Activated CD4-positive, alpha-beta T cell treated with anti-CD3 and anti-CD28 coated beads for 36 hours (primary cell): Measurements from ENCODE around the gene MAD1L1. TPM values are rescaled to one million over a fixed set of nuclear protein-coding genes. Genes with fewer than 3 reads are reported as not detected.

Source experiments
- ATAC-seq: fragments of 200-7000 bp; cut with Tn5 transposase; one replicate; pipeline ENCODE4 v1.10.0; 2021; ENCODE audit warnings: mild to moderate bottlenecking, moderate library complexity
- CTCF ChIA-PET: fragments of 350-600 bp; sonication (Branson Sonifier 250); formaldehyde crosslinking; loops from one replicate; lab custom pipeline; 2021; ENCODE audit warnings: antibody characterized with exemption; lab: Charles Lee
- POLR2A ChIA-PET: fragments of 350-600 bp; sonication (Branson Sonifier 250); formaldehyde crosslinking; loops from one replicate; lab custom pipeline; 2021; ENCODE audit warnings: antibody characterized with exemption, inconsistent platforms; lab: Charles Lee
- DNase-seq: peaks from one replicate; pipeline ENCODE4 v3.0.0-alpha.2; 2020
- H3K27ac Mint-ChIP-seq: one replicate; pipeline ENCODE4 v1.8.0; 2021; ENCODE audit warnings: mixed read lengths
- H3K27me3 Mint-ChIP-seq: one replicate; pipeline ENCODE4 v1.8.0; 2021; ENCODE audit warnings: mixed read lengths
- H3K36me3 Mint-ChIP-seq: one replicate; pipeline ENCODE4 v1.8.0; 2021; ENCODE audit warnings: low read depth, mixed read lengths
- H3K4me1 Mint-ChIP-seq: one replicate; pipeline ENCODE4 v1.8.0; 2021; ENCODE audit warnings: mixed read lengths
- H3K4me3 Mint-ChIP-seq: one replicate; pipeline ENCODE4 v1.8.0; 2021; ENCODE audit warnings: mild to moderate bottlenecking, moderate library complexity, mixed read lengths
- H3K9me3 Mint-ChIP-seq: one replicate; pipeline ENCODE4 v1.8.0; 2021; ENCODE audit warnings: low read depth, mixed read lengths
- intact Hi-C, 2 experiments: fragments of 100-400 bp; cut with DNase I in 1 of 2; cut with micrococcal nuclease in 1 of 2; formaldehyde crosslinking; loops; one replicate each; pipeline versions ENCODE4 v1.14.2 to v1.15.1; 2022 to 2024; cut with DNase I, micrococcal nuclease
- total RNA-seq, 2 experiments: library from RNA; stranded (reverse); gene quantifications; one replicate each; pipeline ENCODE4 v1.2.3, GENCODE V29; 2021

Gene MAD1L1
- total RNA-seq, 2 experiments from 2014 or later = 50.2 to 61.7 TPM

- no peak for DNase-seq
- intact Hi-C loops = no loop called here
- Mint-ChIP-seq H3K4me3 (no peak overlapping the region), H3K27ac (no peak overlapping the region), H3K36me3 (peaks cover 31% of the 10 kb centered on the region), H3K27me3 (no peaks in the 10 kb centered on the region), H3K4me1 (no peaks in the 10 kb centered on the region), H3K9me3 (no peaks in the 10 kb centered on the region)
- ATAC-seq = no peak
- CTCF ChIA-PET = interaction anchor here (0.6 kb wide), 1 partner anchor 26 kb away, joined by 3 read pairs; no protein-coding TSS in a partner anchor
- POLR2A ChIA-PET = interaction anchor here (0.6 kb wide), 1 partner anchor 67 kb away, joined by 3 read pairs; no protein-coding TSS in a partner anchor
Observed at GRCh38 chr7:2198760-2199159, 34.0 kb downstream of the MAD1L1 start.

GRCh38 chr7:2198206-2198605 is 34.5 kb downstream of the MAD1L1 start:
- intact Hi-C loops = no loop called here
- no peak overlapping the region for H3K4me3 Mint-ChIP-seq
- no peak overlapping the region for H3K27ac Mint-ChIP-seq
- ChIA-PET POLR2A (interaction anchor here (0.6 kb wide), 1 partner anchor 68 kb away, joined by 3 read pairs; no protein-coding TSS in a partner anchor), CTCF (no interaction called here)
- H3K36me3 Mint-ChIP-seq = peaks cover 31% of the 10 kb centered on the region
- no peak for DNase-seq
- no peak for ATAC-seq
- no peaks in the 10 kb centered on the region for H3K4me1 Mint-ChIP-seq
- H3K9me3 Mint-ChIP-seq = no peaks in the 10 kb centered on the region
- H3K27me3 Mint-ChIP-seq = no peaks in the 10 kb centered on the region

- no peak for ATAC-seq
- H3K27ac Mint-ChIP-seq = no peak overlapping the region
- ChIA-PET CTCF (interaction anchor here (0.7 kb wide), 1 partner anchor 696 kb away, joined by 3 read pairs; no protein-coding TSS in a partner anchor), POLR2A (no interaction called here)
- intact Hi-C loops = no loop called here
- no peaks in the 10 kb centered on the region for H3K4me1 Mint-ChIP-seq
- no peak for DNase-seq
- H3K36me3 Mint-ChIP-seq = peaks cover 31% of the 10 kb centered on the region
- H3K4me3 Mint-ChIP-seq = no peak overlapping the region
- H3K9me3 Mint-ChIP-seq = no peaks in the 10 kb centered on the region
- H3K27me3 Mint-ChIP-seq = no peaks in the 10 kb centered on the region
Observed at GRCh38 chr7:2197436-2198155, 35.1 kb downstream of the MAD1L1 start.

- H3K27ac Mint-ChIP-seq = no peak overlapping the region
- intact Hi-C loops = no loop called here
- H3K4me3 Mint-ChIP-seq = no peak overlapping the region
- H3K9me3 Mint-ChIP-seq = no peaks in the 10 kb centered on the region
- CTCF ChIA-PET = interaction anchor here (1.0 to 1.4 kb wide), 2 partner anchors 138 to 535 kb away, joined by 3 to 6 read pairs; no protein-coding TSS in a partner anchor
- ATAC-seq = no peak
- POLR2A ChIA-PET = no interaction called here
- no peaks in the 10 kb centered on the region for H3K4me1 Mint-ChIP-seq
- DNase-seq = no peak
- H3K36me3 Mint-ChIP-seq = peaks cover 37% of the 10 kb centered on the region
- H3K27me3 Mint-ChIP-seq = no peaks in the 10 kb centered on the region
Observed at GRCh38 chr7:2196381-2197378, 36.1 kb downstream of the MAD1L1 start.

- no peak for ATAC-seq
- POLR2A ChIA-PET = no interaction called here
Observed at GRCh38 chr7:2195400-2196246, 37.1 kb downstream of the MAD1L1 start.

GRCh38 chr7:2193575-2194305 is 39.0 kb downstream of the MAD1L1 start:
- Mint-ChIP-seq H3K36me3 (peaks cover 48% of the 10 kb centered on the region), H3K9me3 (peaks cover 5% of the 10 kb centered on the region), H3K4me1 (no peaks in the 10 kb centered on the region), H3K27me3 (no peaks in the 10 kb centered on the region), H3K27ac (no peak overlapping the region), H3K4me3 (no peak overlapping the region)
- ChIA-PET CTCF (no interaction called here), POLR2A (no interaction called here)
- DNase-seq (no peak), ATAC-seq (no peak)
- intact Hi-C loops = no loop called here

More at GRCh38 chr7:2195400-2196246, 37.1 kb downstream of the MAD1L1 start:
- Mint-ChIP-seq H3K9me3 (no peaks in the 10 kb centered on the region), H3K36me3 (peaks cover 37% of the 10 kb centered on the region), H3K27me3 (no peaks in the 10 kb centered on the region), H3K27ac (no peak overlapping the region), H3K4me3 (no peak overlapping the region), H3K4me1 (no peaks in the 10 kb centered on the region)
- CTCF ChIA-PET = interaction anchor here (0.6 to 1.4 kb wide), 14 partner anchors 9 to 615 kb away, joined by 3 to 6 read pairs (median 3); no protein-coding TSS in a partner anchor
- no peak for DNase-seq
- intact Hi-C loops = no loop called here

GRCh38 chr7:2192831-2193534 is 39.8 kb downstream of the MAD1L1 start:
- intact Hi-C loops = no loop called here
- no peaks in the 10 kb centered on the region for H3K4me1 Mint-ChIP-seq
- H3K27ac Mint-ChIP-seq = no peak overlapping the region
- CTCF ChIA-PET = no interaction called here
- no peak for DNase-seq
- no peak overlapping the region for H3K4me3 Mint-ChIP-seq
- H3K36me3 Mint-ChIP-seq = peaks cover 52% of the 10 kb centered on the region
- H3K27me3 Mint-ChIP-seq = no peaks in the 10 kb centered on the region
- H3K9me3 Mint-ChIP-seq = peaks cover 5% of the 10 kb centered on the region
- POLR2A ChIA-PET = no interaction called here
- no peak for ATAC-seq

- Mint-ChIP-seq H3K4me3 (no peak overlapping the region), H3K4me1 (no peaks in the 10 kb centered on the region), H3K27me3 (no peaks in the 10 kb centered on the region), H3K36me3 (peaks cover 37% of the 10 kb centered on the region), H3K9me3 (peaks cover 5% of the 10 kb centered on the region), H3K27ac (no peak overlapping the region)
- CTCF ChIA-PET = interaction anchor here (1.4 kb wide), 1 partner anchor 11 kb away, joined by 3 read pairs; no protein-coding TSS in a partner anchor
- ATAC-seq (no peak), DNase-seq (no peak)
- POLR2A ChIA-PET = no interaction called here
- intact Hi-C loops = no loop called here
Observed at GRCh38 chr7:2191016-2191415, 41.7 kb downstream of the MAD1L1 start.

GRCh38 chr7:2190531-2190930 is 42.2 kb downstream of the MAD1L1 start:
- DNase-seq (no peak), ATAC-seq (no peak)
- Mint-ChIP-seq H3K27ac (no peak overlapping the region), H3K4me3 (no peak overlapping the region), H3K27me3 (no peaks in the 10 kb centered on the region), H3K9me3 (peaks cover 5% of the 10 kb centered on the region), H3K36me3 (peaks cover 34% of the 10 kb centered on the region), H3K4me1 (no peaks in the 10 kb centered on the region)
- intact Hi-C loops = no loop called here
- ChIA-PET POLR2A (no interaction called here), CTCF (interaction anchor here (1.4 kb wide), 1 partner anchor 11 kb away, joined by 3 read pairs; no protein-coding TSS in a partner anchor)

- ATAC-seq = no peak
- Mint-ChIP-seq H3K27me3 (no peaks in the 10 kb centered on the region), H3K36me3 (peaks cover 36% of the 10 kb centered on the region), H3K4me1 (no peaks in the 10 kb centered on the region), H3K9me3 (peaks cover 5% of the 10 kb centered on the region), H3K27ac (no peak overlapping the region), H3K4me3 (no peak overlapping the region)
- DNase-seq = no peak
- POLR2A ChIA-PET = no interaction called here
- CTCF ChIA-PET = no interaction called here
- intact Hi-C loops = no loop called here
Observed at GRCh38 chr7:2186166-2186565, 46.6 kb downstream of the MAD1L1 start.
